Measurements from ENCODE around the gene CCNK. TPM values are rescaled to one million over a fixed set of nuclear protein-coding genes. Genes with fewer than 3 reads are reported as not detected.

Gene CCNK
- total RNA-seq, 4 donors from 2014 or later: 15.0 to 35.3 (median 19.1) TPM

GRCh38 chr14:99541677-99542470 lies 60.7 kb downstream of the CCNK start:
- Histone ChIP-seq H3K4me3 (no peak overlapping the region), H3K9me3 (no peaks in the 10 kb centered on the region), H3K4me1 (peaks cover 5% of the 10 kb centered on the region in 2 donors), H3K27me3 (no peaks in the 10 kb centered on the region), H3K27ac (no peak overlapping the region), H3K36me3 (no peaks in the 10 kb centered on the region)
- in situ Hi-C loops (cut with MboI; ENCODE audit: low sequenced_read_pairs in 4 of 4): no loop called here
- ATAC-seq (no peak), DNase-seq (no peak)
- TF ChIP-seq CTCF (IDR thresholded peaks at IDR 0.05 in 4 of 5, conservative IDR thresholded peaks at IDR 0.05 in 1 of 5) (no peak), POLR2A (IDR thresholded peaks at IDR 0.05) (no peak)
- intact Hi-C loops (cut with DNase I; ENCODE audit: low total_unique reads): no loop called here

- Histone ChIP-seq H3K9me3 (no peaks in the 10 kb centered on the region), H3K36me3 (no peaks in the 10 kb centered on the region), H3K4me3 (no peak overlapping the region), H3K27me3 (no peaks in the 10 kb centered on the region), H3K27ac (no peak overlapping the region), H3K4me1 (peaks cover 5% of the 10 kb centered on the region in 2 donors)
- no peak for ATAC-seq
- intact Hi-C loops (cut with DNase I; ENCODE audit: low total_unique reads): no loop called here
- no peak for DNase-seq
- TF ChIP-seq POLR2A (IDR thresholded peaks at IDR 0.05): no peak
- TF ChIP-seq CTCF (IDR thresholded peaks at IDR 0.05 in 4 of 5, conservative IDR thresholded peaks at IDR 0.05 in 1 of 5): no peak
- in situ Hi-C loops (cut with MboI; ENCODE audit: low sequenced_read_pairs in 4 of 4): no loop called here
These were observed 61.4 kb downstream of the CCNK start for GRCh38 chr14:99542566-99542965.

- Histone ChIP-seq H3K36me3 (no peaks in the 10 kb centered on the region), H3K4me3 (no peak overlapping the region), H3K4me1 (peaks cover 5% of the 10 kb centered on the region in 2 donors), H3K27ac (no peak overlapping the region), H3K27me3 (no peaks in the 10 kb centered on the region), H3K9me3 (no peaks in the 10 kb centered on the region)
- ATAC-seq (no peak), DNase-seq (no peak)
- intact Hi-C loops (cut with DNase I; ENCODE audit: low total_unique reads): no loop called here
- in situ Hi-C loops (cut with MboI; ENCODE audit: low sequenced_read_pairs in 4 of 4): no loop called here
- TF ChIP-seq POLR2A (IDR thresholded peaks at IDR 0.05): no peak
- TF ChIP-seq CTCF (IDR thresholded peaks at IDR 0.05 in 4 of 5, conservative IDR thresholded peaks at IDR 0.05 in 1 of 5): no peak
These were observed 62.2 kb downstream of the CCNK start for GRCh38 chr14:99543370-99543769.

GRCh38 chr14:99543985-99544384 lies 62.8 kb downstream of the CCNK start:
- in situ Hi-C loops (cut with MboI; ENCODE audit: low sequenced_read_pairs in 4 of 4): no loop called here
- intact Hi-C loops (cut with DNase I; ENCODE audit: low total_unique reads): no loop called here
- H3K36me3 ChIP-seq: no peaks in the 10 kb centered on the region
- peaks cover under 1 to 2% of the 10 kb centered on the region in 2 donors for H3K4me1 ChIP-seq
- TF ChIP-seq POLR2A (IDR thresholded peaks at IDR 0.05) (no peak), CTCF (IDR thresholded peaks at IDR 0.05 in 4 of 5, conservative IDR thresholded peaks at IDR 0.05 in 1 of 5) (no peak)
- ATAC-seq (no peak), DNase-seq (no peak)
- H3K4me3 ChIP-seq: no peak overlapping the region
- no peaks in the 10 kb centered on the region for H3K27me3 ChIP-seq
- no peak overlapping the region for H3K27ac ChIP-seq
- no peaks in the 10 kb centered on the region for H3K9me3 ChIP-seq
